SHP77 treated with DMSO at 0.1 percent for 48 hours (cell line): Measurements from ENCODE around the gene RNF183.
"Not testable (repeated sequence)": the region's sequence is repeated elsewhere in the genome, so short reads cannot be mapped to it uniquely, and the experiment has no call there.

Experiments used
- DNase-seq: peaks from one replicate; lab custom pipeline; 2025; lab: John Stamatoyannopoulos, UW

Gene RNF183

GRCh38 chr9:113274474-113275156, 28.6 kb downstream of the RNF183 start:
- DNase-seq, result no peak

GRCh38 chr9:113269871-113270270, 33.3 kb downstream of the RNF183 start:
- DNase-seq, result no peak

- no peak for DNase-seq
Observed at GRCh38 chr9:113269355-113269754, 33.8 kb downstream of the RNF183 start.

- DNase-seq, result no peak
Observed at GRCh38 chr9:113267911-113268566, 35.1 kb downstream of the RNF183 start.

- no peak for DNase-seq
Observed at GRCh38 chr9:113266174-113266573, 37.0 kb downstream of the RNF183 start.

GRCh38 chr9:113261917-113262671, 41.1 kb downstream of the RNF183 start:
- no peak for DNase-seq

GRCh38 chr9:113258282-113258681, 44.9 kb downstream of the RNF183 start:
- no peak for DNase-seq

GRCh38 chr9:113257863-113258262, 45.3 kb downstream of the RNF183 start:
- no peak for DNase-seq

GRCh38 chr9:113255438-113255837, 47.7 kb downstream of the RNF183 start:
- no peak for DNase-seq

- no peak for DNase-seq
Observed at GRCh38 chr9:113254991-113255390, 48.2 kb downstream of the RNF183 start.

- no peak for DNase-seq
Observed at GRCh38 chr9:113250807-113251206, 52.4 kb downstream of the RNF183 start.

- not testable (repeated sequence) for DNase-seq
Observed at GRCh38 chr9:113249661-113250060, 53.5 kb downstream of the RNF183 start.

GRCh38 chr9:113247640-113248039, 55.5 kb downstream of the RNF183 start:
- no peak for DNase-seq
